Measurements from ENCODE around the gene NTM. TPM values are rescaled to one million over a fixed set of nuclear protein-coding genes. Genes with fewer than 3 reads are reported as not detected.

NTM gene
- polyA plus RNA-seq, 1 donor from 2014 or later = 39.4 TPM

GRCh38 chr11:131689049-131689925, 318.9 kb downstream of the NTM start:
- Histone ChIP-seq H3K4me2 (ENCODE audit: low read length) (no peak overlapping the region), H3K4me3 (ENCODE audit: low read length) (no peak overlapping the region), H3K36me3 (ENCODE audit: insufficient read depth, low read length) (no peaks in the 10 kb centered on the region), H3K9me3 (ENCODE audit: low read length) (no peaks in the 10 kb centered on the region), H3K79me2 (replicated peaks; ENCODE audit: insufficient read depth, low read length) (no peaks in the 10 kb centered on the region), H3K27me3 (ENCODE audit: insufficient read depth, low read depth, low read length) (no peaks in the 10 kb centered on the region), H3K9ac (ENCODE audit: low read length) (no peak overlapping the region), H3K27ac (ENCODE audit: low read length) (no peak overlapping the region), H4K20me1 (ENCODE audit: insufficient read depth) (no peaks in the 10 kb centered on the region), H3K9me2 (ENCODE audit: insufficient read depth, low read length) (no peaks in the 10 kb centered on the region), H3F3A (ENCODE audit: insufficient read depth, low read length, poor library complexity, severe bottlenecking) (no peaks in the 10 kb centered on the region), H2AFZ (ENCODE audit: low read depth, low read length) (no peak overlapping the region)
- no peak for TF ChIP-seq POLR2AphosphoS5 (IDR thresholded peaks at IDR 0.05)
- no peak for TF ChIP-seq EP300 (conservative IDR thresholded peaks at IDR 0.05; ENCODE audit: poor library complexity, severe bottlenecking)
- TF ChIP-seq, protein P1, sequence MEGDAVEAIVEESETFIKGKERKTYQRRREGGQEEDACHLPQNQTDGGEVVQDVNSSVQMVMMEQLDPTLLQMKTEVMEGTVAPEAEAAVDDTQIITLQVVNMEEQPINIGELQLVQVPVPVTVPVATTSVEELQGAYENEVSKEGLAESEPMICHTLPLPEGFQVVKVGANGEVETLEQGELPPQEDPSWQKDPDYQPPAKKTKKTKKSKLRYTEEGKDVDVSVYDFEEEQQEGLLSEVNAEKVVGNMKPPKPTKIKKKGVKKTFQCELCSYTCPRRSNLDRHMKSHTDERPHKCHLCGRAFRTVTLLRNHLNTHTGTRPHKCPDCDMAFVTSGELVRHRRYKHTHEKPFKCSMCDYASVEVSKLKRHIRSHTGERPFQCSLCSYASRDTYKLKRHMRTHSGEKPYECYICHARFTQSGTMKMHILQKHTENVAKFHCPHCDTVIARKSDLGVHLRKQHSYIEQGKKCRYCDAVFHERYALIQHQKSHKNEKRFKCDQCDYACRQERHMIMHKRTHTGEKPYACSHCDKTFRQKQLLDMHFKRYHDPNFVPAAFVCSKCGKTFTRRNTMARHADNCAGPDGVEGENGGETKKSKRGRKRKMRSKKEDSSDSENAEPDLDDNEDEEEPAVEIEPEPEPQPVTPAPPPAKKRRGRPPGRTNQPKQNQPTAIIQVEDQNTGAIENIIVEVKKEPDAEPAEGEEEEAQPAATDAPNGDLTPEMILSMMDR (IDR thresholded peaks at IDR 0.05; ENCODE audit: poor library complexity, severe bottlenecking) = no peak
- TF ChIP-seq SMC3 (conservative IDR thresholded peaks at IDR 0.05; ENCODE audit: poor library complexity) = no peak
- TF ChIP-seq, protein P2, sequence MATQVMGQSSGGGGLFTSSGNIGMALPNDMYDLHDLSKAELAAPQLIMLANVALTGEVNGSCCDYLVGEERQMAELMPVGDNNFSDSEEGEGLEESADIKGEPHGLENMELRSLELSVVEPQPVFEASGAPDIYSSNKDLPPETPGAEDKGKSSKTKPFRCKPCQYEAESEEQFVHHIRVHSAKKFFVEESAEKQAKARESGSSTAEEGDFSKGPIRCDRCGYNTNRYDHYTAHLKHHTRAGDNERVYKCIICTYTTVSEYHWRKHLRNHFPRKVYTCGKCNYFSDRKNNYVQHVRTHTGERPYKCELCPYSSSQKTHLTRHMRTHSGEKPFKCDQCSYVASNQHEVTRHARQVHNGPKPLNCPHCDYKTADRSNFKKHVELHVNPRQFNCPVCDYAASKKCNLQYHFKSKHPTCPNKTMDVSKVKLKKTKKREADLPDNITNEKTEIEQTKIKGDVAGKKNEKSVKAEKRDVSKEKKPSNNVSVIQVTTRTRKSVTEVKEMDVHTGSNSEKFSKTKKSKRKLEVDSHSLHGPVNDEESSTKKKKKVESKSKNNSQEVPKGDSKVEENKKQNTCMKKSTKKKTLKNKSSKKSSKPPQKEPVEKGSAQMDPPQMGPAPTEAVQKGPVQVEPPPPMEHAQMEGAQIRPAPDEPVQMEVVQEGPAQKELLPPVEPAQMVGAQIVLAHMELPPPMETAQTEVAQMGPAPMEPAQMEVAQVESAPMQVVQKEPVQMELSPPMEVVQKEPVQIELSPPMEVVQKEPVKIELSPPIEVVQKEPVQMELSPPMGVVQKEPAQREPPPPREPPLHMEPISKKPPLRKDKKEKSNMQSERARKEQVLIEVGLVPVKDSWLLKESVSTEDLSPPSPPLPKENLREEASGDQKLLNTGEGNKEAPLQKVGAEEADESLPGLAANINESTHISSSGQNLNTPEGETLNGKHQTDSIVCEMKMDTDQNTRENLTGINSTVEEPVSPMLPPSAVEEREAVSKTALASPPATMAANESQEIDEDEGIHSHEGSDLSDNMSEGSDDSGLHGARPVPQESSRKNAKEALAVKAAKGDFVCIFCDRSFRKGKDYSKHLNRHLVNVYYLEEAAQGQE (IDR thresholded peaks at IDR 0.05; ENCODE audit: borderline replicate concordance) = no peak
- no peak for TF ChIP-seq MXI1 (conservative IDR thresholded peaks at IDR 0.05; ENCODE audit: poor library complexity, severe bottlenecking)
- no peak for TF ChIP-seq EZH2 (IDR thresholded peaks at IDR 0.05; ENCODE audit: borderline replicate concordance, insufficient read depth, low read length, poor library complexity, severe bottlenecking)
- TF ChIP-seq RAD21 (conservative IDR thresholded peaks at IDR 0.05) = no peak
- no peak for TF ChIP-seq TAF1 (IDR thresholded peaks at IDR 0.05; ENCODE audit: low read depth)

- no peak for TF ChIP-seq EZH2 (IDR thresholded peaks at IDR 0.05; ENCODE audit: borderline replicate concordance, insufficient read depth, low read length, poor library complexity, severe bottlenecking)
- no peak for TF ChIP-seq SMC3 (conservative IDR thresholded peaks at IDR 0.05; ENCODE audit: poor library complexity)
- TF ChIP-seq, protein P2 (IDR thresholded peaks at IDR 0.05; ENCODE audit: borderline replicate concordance) = no peak
- no peak for TF ChIP-seq POLR2AphosphoS5 (IDR thresholded peaks at IDR 0.05)
- no peak for TF ChIP-seq EP300 (conservative IDR thresholded peaks at IDR 0.05; ENCODE audit: poor library complexity, severe bottlenecking)
- TF ChIP-seq, protein P1 (IDR thresholded peaks at IDR 0.05; ENCODE audit: poor library complexity, severe bottlenecking) = no peak
- no peak for TF ChIP-seq RAD21 (conservative IDR thresholded peaks at IDR 0.05)
- TF ChIP-seq TAF1 (IDR thresholded peaks at IDR 0.05; ENCODE audit: low read depth) = no peak
- TF ChIP-seq MXI1 (conservative IDR thresholded peaks at IDR 0.05; ENCODE audit: poor library complexity, severe bottlenecking) = no peak
- no peak overlapping the region for H2AFZ ChIP-seq (ENCODE audit: low read depth, low read length)
Observed at GRCh38 chr11:131690362-131690761, 319.9 kb downstream of the NTM start.

More at GRCh38 chr11:131690362-131690761, 319.9 kb downstream of the NTM start:
- H3K4me3 ChIP-seq (ENCODE audit: low read length) = no peak overlapping the region
- no peaks in the 10 kb centered on the region for H3K27me3 ChIP-seq (ENCODE audit: insufficient read depth, low read depth, low read length)
- H3K27ac ChIP-seq (ENCODE audit: low read length) = no peak overlapping the region
- no peaks in the 10 kb centered on the region for H3K36me3 ChIP-seq (ENCODE audit: insufficient read depth, low read length)
- H3K79me2 ChIP-seq (replicated peaks; ENCODE audit: insufficient read depth, low read length) = no peaks in the 10 kb centered on the region
- no peak overlapping the region for H3K9ac ChIP-seq (ENCODE audit: low read length)
- no peaks in the 10 kb centered on the region for H3K9me2 ChIP-seq (ENCODE audit: insufficient read depth, low read length)
- no peaks in the 10 kb centered on the region for H4K20me1 ChIP-seq (ENCODE audit: insufficient read depth)
- H3K4me2 ChIP-seq (ENCODE audit: low read length) = no peak overlapping the region
- no peaks in the 10 kb centered on the region for H3K9me3 ChIP-seq (ENCODE audit: low read length)
- no peaks in the 10 kb centered on the region for H3F3A ChIP-seq (ENCODE audit: insufficient read depth, low read length, poor library complexity, severe bottlenecking)

Measured in neural cell (in vitro differentiated cells).